HG03558 (cell line): ENCODE measurements around the gene IFNGR1.
"Not testable (repeated sequence)": the region's sequence is repeated elsewhere in the genome, so short reads cannot be mapped to it uniquely, and the experiment has no call there.

ENCODE experiments used
- ATAC-seq: cut with Tn5 transposase; IDR thresholded peaks from one replicate; pipeline ENCODE4 v1.9.1; 2021; ENCODE audit warnings: moderate number of reproducible peaks; ENCODE audit not compliant: unreplicated experiment; ENCODE audit errors: extremely low read depth

The IFNGR1 gene

DNA sequence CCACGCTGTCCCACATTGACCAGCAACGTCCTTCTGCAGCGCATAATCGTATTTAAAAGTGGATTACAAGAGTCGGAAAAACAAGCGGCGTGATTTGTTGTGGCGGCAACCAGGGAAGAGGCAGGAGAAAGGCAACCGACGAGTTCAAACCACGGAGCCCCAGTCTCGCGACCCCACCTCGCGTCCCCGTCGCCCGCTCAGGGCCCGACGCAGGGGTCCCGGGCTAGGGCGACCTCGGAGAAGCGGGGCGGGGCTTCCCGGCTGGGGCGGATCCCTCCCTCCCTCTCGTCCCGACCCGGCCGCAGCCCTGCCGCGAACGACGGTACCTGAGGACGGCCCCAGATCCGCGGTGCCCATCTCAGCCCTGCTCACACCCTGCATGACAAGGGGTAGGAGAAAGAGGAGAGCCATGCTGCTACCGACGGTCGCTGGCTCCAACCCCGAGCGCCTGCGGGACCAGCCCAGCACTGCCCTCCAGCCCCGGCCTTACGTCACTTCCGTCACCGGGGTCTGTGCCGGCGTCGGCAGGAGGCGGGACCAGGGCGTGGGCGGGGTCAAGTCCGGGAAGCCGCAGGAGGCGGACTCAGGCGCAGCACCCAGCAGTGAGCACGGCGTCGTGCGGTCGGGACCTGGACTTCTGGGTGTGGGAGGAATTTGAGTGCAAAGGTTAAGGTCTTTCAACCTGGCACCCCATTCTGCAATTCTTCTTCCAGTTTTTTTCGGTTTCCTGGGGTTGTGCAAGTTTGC, at the start of gene IFNGR1:
IFNGR1 (minus strand) TSS at position 469 of the 747 bp plus-strand sequence; CDS start at position 411, 58 bp downstream.
- ATAC-seq: peak; percentile 78

DNA sequence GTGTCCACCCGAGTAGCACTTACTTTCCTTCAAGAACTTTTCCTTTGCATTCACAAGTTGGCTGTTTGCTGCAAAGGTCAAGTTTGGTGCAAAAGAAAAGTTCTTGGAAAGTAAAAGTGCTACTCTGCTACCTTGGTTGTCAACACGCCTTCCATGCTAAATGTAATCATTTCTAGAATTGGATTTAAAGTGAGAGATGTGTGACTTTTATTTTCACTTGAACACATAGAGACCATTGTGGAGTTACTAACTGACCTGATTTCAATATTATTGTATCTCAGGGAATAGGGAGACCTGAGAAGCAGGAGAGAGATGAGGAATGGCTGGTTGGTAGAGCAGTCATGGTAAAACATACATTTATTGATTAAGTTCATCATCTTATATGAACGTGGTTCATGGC, 49.7 kb upstream of the IFNGR1 start:
- no peak for ATAC-seq

DNA sequence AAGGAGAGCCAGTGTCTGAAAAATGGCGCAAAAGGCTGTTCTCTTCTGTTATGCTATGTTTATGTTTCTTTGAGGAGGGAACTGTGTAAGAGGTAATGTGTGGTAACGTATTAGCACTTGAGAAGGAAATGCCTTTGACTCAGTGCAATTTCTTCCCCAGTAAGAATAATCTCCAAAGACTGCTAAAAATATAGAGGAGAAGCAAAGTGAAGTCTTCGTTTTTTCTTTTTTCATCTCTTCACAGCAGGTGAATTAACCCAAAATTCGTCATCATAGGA, 47.1 kb upstream of the IFNGR1 start:
- no peak for ATAC-seq

DNA sequence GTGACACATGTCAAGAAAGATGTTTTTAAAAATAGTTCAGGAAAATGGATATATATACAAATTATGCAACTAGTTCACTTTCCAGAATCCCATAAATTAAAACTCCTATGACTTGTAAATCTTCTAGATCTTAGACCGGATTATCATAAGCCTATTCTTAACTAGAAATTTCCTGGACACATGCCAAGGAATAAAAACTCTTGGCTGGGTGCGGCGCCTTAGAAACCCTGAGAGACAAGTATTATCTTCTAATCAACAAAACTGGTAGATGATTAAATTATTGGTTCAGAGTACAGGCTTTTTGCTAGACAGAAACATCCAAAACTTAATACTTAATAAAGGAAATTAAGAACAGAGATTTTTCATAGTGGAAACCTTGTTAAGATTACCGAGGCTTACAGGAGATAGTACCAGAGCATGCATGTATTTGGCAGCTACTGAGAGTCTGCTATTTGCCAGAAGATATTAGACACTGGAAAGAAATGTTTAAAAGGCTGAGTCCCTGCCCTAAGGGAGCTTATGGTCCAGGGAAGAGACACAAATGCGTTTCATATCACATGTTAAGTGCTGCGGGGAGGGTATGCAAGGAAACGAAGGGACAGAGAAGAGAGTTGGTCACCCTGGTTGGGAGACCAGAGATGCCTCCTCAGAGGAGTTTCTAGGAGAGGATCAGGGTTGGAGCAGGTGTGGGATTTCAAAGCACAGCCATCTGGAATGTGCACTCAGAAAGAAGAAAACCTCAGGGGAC, 46.5 kb upstream of the IFNGR1 start:
- no peak for ATAC-seq

- ATAC-seq: no peak
Observed at GRCh38 chr6:137264311-137265075, 45.3 kb upstream of the IFNGR1 start.

- peak; percentile 41 for ATAC-seq
Observed at GRCh38 chr6:137261761-137262160, 42.6 kb upstream of the IFNGR1 start.

GRCh38 chr6:137261361-137261760, 42.2 kb upstream of the IFNGR1 start:
- no peak for ATAC-seq

DNA sequence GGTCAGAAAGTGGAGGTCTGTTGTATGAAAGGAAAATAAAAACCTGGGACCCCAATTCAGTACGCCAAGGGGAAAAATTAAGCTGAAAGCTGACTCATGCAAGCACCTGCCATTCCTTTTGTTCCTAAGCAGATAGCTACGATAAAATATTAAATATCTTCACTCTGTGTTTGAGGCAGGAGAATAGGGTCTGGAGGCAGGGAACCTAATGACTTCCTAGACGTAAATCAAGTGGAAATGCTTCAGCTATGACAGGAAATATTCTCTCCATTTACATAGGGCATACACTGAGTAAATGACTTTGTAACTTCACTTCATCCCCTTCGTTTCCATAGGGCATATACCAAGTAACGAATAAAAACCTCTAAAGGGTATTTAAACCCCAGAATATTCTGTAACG, 41.0 kb upstream of the IFNGR1 start:
- ATAC-seq: no peak

GRCh38 chr6:137259349-137259748, 40.2 kb upstream of the IFNGR1 start:
- ATAC-seq: no peak

GRCh38 chr6:137258170-137258569, 39.0 kb upstream of the IFNGR1 start:
- ATAC-seq: no peak

- ATAC-seq: no peak
Observed at GRCh38 chr6:137256350-137257103, 37.3 kb upstream of the IFNGR1 start.

DNA sequence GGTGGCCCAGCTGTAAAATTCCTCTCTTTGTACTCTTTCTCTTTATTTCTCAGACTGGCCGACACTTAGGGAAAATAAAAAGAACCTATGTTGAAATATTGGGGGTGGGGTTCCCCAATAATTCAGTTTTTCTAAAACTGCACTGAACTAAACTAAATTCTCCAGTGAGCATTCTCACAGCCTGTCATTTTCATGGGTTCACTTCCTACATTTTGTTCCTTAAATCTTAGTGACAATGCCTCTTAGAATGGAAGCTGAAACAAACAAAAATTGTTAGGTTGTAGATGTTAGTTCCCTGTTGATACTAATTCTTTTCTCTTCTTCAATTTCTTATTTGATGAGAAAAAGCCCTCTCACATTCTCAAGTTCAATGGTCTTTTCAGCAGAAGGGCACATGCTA, 35.8 kb upstream of the IFNGR1 start:
- ATAC-seq: no peak

- not testable (repeated sequence) for ATAC-seq
Observed at GRCh38 chr6:137254430-137254829, 35.2 kb upstream of the IFNGR1 start.

GRCh38 chr6:137248702-137249101, 29.5 kb upstream of the IFNGR1 start:
- no peak for ATAC-seq

- ATAC-seq: no peak
Observed at GRCh38 chr6:137247724-137248123, 28.5 kb upstream of the IFNGR1 start.

DNA sequence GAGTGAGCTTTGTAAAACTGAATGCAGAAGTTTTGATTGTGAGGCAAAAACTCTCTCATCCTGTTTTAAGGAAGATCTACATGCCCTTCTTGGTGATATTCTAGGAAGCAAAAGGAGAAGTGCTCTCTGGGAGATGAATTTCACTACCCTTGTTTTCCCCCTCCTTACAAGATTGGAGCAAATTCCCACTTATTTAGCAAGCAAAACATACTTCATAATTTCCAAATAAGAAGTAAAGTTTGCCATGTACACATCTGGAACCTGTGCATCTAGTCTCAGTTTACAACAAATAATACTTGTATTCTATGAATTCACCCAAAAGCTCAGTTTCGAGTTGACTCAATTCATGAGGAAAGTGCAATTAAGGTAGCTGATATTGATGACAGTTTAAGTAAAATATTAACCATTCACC, 27.6 kb upstream of the IFNGR1 start:
- ATAC-seq: no peak

DNA sequence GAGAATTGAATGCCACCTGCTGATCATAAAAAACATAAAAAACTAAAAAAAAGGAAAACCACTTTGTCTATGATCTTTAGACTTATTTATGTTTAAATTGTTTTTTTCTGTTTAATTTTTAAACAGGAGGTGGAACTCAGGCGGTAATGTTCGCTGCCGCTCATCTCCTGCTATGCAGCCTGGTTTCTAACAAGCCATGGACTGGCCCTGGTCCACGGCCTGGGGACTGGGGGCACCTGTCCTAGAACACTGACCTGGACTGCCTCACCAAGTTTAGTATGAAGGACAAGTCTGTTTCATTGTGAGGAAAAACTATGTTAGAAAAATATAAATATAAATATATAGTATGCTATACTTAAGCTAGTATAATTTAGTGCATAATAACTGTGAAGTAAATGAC, 27.0 kb upstream of the IFNGR1 start:
- ATAC-seq: no peak

GRCh38 chr6:137241481-137242038, 22.4 kb upstream of the IFNGR1 start:
- no peak for ATAC-seq

GRCh38 chr6:137240168-137240567, 21.0 kb upstream of the IFNGR1 start:
- no peak for ATAC-seq
